Trophoblast cell (in vitro differentiated cells and primary cell): Measurements from ENCODE around the gene GALNS.

ENCODE experiments used
- DNase-seq, 2 donors: peaks; one replicate each; pipeline ENCODE4 v3.0.0-alpha.2; 2016
- H2AFZ ChIP-seq: 2 replicates; pipeline ENCODE4 v1.6.1; 2013; ENCODE audit warnings: low read length, moderate library complexity, mild to moderate bottlenecking; ENCODE audit not compliant: insufficient read depth, poor library complexity
- H2AK5ac ChIP-seq: 2 replicates; pipeline ENCODE4 v1.6.1; 2013; ENCODE audit warnings: mild to moderate bottlenecking, low read length
- H2BK120ac ChIP-seq: 2 replicates; pipeline ENCODE4 v1.6.1; 2013; ENCODE audit warnings: low read length, mild to moderate bottlenecking, moderate library complexity; ENCODE audit not compliant: insufficient read depth, poor library complexity
- H2BK12ac ChIP-seq: 2 replicates; pipeline ENCODE4 v1.6.1; 2013; ENCODE audit warnings: mild to moderate bottlenecking, low read length, moderate library complexity
- H2BK5ac ChIP-seq: 2 replicates; pipeline ENCODE4 v1.6.1; 2013; ENCODE audit warnings: low read length, low read depth, moderate library complexity, mild to moderate bottlenecking; ENCODE audit not compliant: poor library complexity
- H3K14ac ChIP-seq: 2 replicates; pipeline ENCODE4 v1.6.1; 2013; ENCODE audit warnings: mild to moderate bottlenecking, low read length
- H3K18ac ChIP-seq: 2 replicates; pipeline ENCODE4 v1.6.1; 2013; ENCODE audit warnings: mild to moderate bottlenecking, low read length
- H3K23ac ChIP-seq: 2 replicates; pipeline ENCODE4 v1.6.1; 2013; ENCODE audit warnings: low read length
- H3K27ac ChIP-seq: 2 replicates; pipeline ENCODE4 v1.5.1; 2013; ENCODE audit warnings: low read depth, mild to moderate bottlenecking, inconsistent platforms, low read length, moderate library complexity
- H3K27me3 ChIP-seq: 2 replicates; pipeline ENCODE4 v1.6.1; 2013; ENCODE audit warnings: inconsistent platforms, mild to moderate bottlenecking, low read length, moderate library complexity; ENCODE audit not compliant: insufficient read depth
- H3K36me3 ChIP-seq, 2 experiments: 1 replicate in 1 of 2; 2 replicates in 1 of 2; pipeline ENCODE4 v1.6.1; 2013; ENCODE audit warnings: low read length in 2 of 2, mild to moderate bottlenecking in 2 of 2, moderate library complexity in 1 of 2; ENCODE audit not compliant: insufficient read depth in 2 of 2, control insufficient read depth in 1 of 2
- H3K4ac ChIP-seq: 2 replicates; pipeline ENCODE4 v1.6.1; 2013; ENCODE audit warnings: low read depth, mild to moderate bottlenecking, low read length, moderate library complexity
- H3K4me1 ChIP-seq, 2 experiments: 1 replicate in 1 of 2; 2 replicates in 1 of 2; pipeline ENCODE4 v1.6.1; 2013; ENCODE audit warnings: low read length in 2 of 2, mild to moderate bottlenecking in 2 of 2, moderate library complexity in 1 of 2; ENCODE audit not compliant: insufficient read depth in 2 of 2, control insufficient read depth in 1 of 2
- H3K4me2 ChIP-seq: 2 replicates; pipeline ENCODE4 v1.6.1; 2013; ENCODE audit warnings: inconsistent platforms, mild to moderate bottlenecking, low read length, moderate library complexity
- H3K4me3 ChIP-seq: 2 replicates; pipeline ENCODE4 v1.5.1; 2013; ENCODE audit warnings: mild to moderate bottlenecking, low read depth, low read length, inconsistent platforms
- H3K79me1 ChIP-seq: one replicate; pipeline ENCODE4 v1.6.1; 2013; ENCODE audit warnings: low read length
- H3K79me2 ChIP-seq: 2 replicates; pipeline ENCODE4 v1.6.1; 2013; ENCODE audit warnings: low read length, mild to moderate bottlenecking; ENCODE audit not compliant: control insufficient read depth, insufficient read depth, poor library complexity
- H3K9ac ChIP-seq: 2 replicates; pipeline ENCODE4 v1.6.1; 2013; ENCODE audit warnings: mild to moderate bottlenecking, low read length
- H3K9me3 ChIP-seq: 2 replicates; pipeline ENCODE4 v1.6.1; 2013; ENCODE audit warnings: low read depth, mild to moderate bottlenecking, control low read depth, inconsistent platforms, low read length; ENCODE audit not compliant: insufficient read depth
- H4K12ac ChIP-seq: 2 replicates; pipeline ENCODE4 v1.6.1; 2013; ENCODE audit warnings: low read depth, mild to moderate bottlenecking, low read length, moderate library complexity
- H4K8ac ChIP-seq: 2 replicates; pipeline ENCODE4 v1.6.1; 2013; ENCODE audit warnings: low read depth, mild to moderate bottlenecking, low read length, moderate library complexity
- H4K91ac ChIP-seq: one replicate; pipeline ENCODE4 v1.6.1; 2013; ENCODE audit warnings: low read depth, mild to moderate bottlenecking, low read length, moderate library complexity
- WGBS: extraction: QIAGEN DNeasy Blood & Tissue Kit; methylation state at CpG from one replicate; pipeline ENCODE4 v1.1.7; 2013; ENCODE audit warnings: missing lambda C conversion rate; ENCODE audit not compliant: insufficient read length, insufficient coverage; ENCODE audit errors: extremely low coverage; 5-methylcytosine and 5-hydroxymethylcytosine counted together

The GALNS gene

GRCh38 chr16:88835383-88835782 lies 21.4 kb downstream of the GALNS start:
- H2AK5ac ChIP-seq: no peak overlapping the region
- no CpG with 5 or more reads among the region's 11 CpGs for WGBS

GRCh38 chr16:88834670-88835069 lies 22.1 kb downstream of the GALNS start:
- Histone ChIP-seq H2BK5ac (no peak overlapping the region), H3K9me3 (no peaks in the 10 kb centered on the region), H3K4me3 (no peak overlapping the region), H3K36me3 (peaks cover 24 to 25% of the 10 kb centered on the region in 2 experiments), H4K12ac (no peak overlapping the region), H3K79me2 (no peaks in the 10 kb centered on the region), H3K14ac (no peak overlapping the region), H3K18ac (no peak overlapping the region), H4K8ac (no peak overlapping the region), H3K4ac (no peak overlapping the region), H3K9ac (no peak overlapping the region), H4K91ac (no peak overlapping the region), H2BK120ac (no peak overlapping the region), H3K79me1 (no peaks in the 10 kb centered on the region), H3K27me3 (no peaks in the 10 kb centered on the region), H3K27ac (no peak overlapping the region), H3K4me1 (no peaks in the 10 kb centered on the region), H2AK5ac (no peak overlapping the region), H3K4me2 (no peak overlapping the region), H3K23ac (no peak overlapping the region), H2AFZ (no peak overlapping the region), H2BK12ac (no peak overlapping the region)
- no CpG with 5 or more reads among the region's 13 CpGs for WGBS
- DNase-seq: no peak

More at GRCh38 chr16:88835383-88835782, 21.4 kb downstream of the GALNS start:
- no peak overlapping the region for H3K23ac ChIP-seq
- no peak overlapping the region for H2BK120ac ChIP-seq
- no peaks in the 10 kb centered on the region for H3K79me2 ChIP-seq
- no peak overlapping the region for H4K8ac ChIP-seq
- no peak overlapping the region for H3K4me2 ChIP-seq
- H3K4me1 ChIP-seq: no peaks in the 10 kb centered on the region
- H3K4me3 ChIP-seq: no peak overlapping the region
- no peak overlapping the region for H3K14ac ChIP-seq
- no peak overlapping the region for H2AFZ ChIP-seq
- no peaks in the 10 kb centered on the region for H3K27me3 ChIP-seq
- no peak overlapping the region for H3K27ac ChIP-seq
- DNase-seq: peak in 1 of 2 donors; percentile 7
- no peak overlapping the region for H4K12ac ChIP-seq
- H3K4ac ChIP-seq: no peak overlapping the region
- H3K9ac ChIP-seq: no peak overlapping the region
- H4K91ac ChIP-seq: no peak overlapping the region
- H3K9me3 ChIP-seq: no peaks in the 10 kb centered on the region
- no peaks in the 10 kb centered on the region for H3K79me1 ChIP-seq
- H3K18ac ChIP-seq: no peak overlapping the region
- no peak overlapping the region for H2BK12ac ChIP-seq
- H2BK5ac ChIP-seq: no peak overlapping the region
- peaks cover 30 to 32% of the 10 kb centered on the region in 2 experiments for H3K36me3 ChIP-seq

DNA sequence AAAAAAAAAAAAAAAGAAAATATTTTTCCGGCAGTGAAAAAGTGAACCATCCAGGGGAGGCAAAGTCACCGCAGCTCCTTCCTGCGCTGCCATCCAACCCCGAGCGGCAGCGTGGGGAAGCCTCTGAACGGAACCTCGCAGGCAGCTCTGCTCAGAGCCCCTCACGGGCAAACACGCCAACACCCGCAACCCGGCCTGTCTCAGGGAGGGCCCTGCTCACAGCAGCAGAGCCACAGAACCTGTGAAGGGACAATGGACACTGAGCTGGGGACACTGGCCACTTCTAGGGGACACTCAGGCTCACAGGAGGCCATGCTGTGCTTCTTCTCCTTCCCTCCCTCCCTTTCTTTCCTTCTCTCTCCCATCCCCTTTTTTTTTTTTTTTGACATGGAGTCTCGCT lies 23.7 kb downstream of the GALNS start:
- WGBS: no CpG with 5 or more reads among the region's 13 CpGs
- Histone ChIP-seq H2BK5ac (no peak overlapping the region), H4K8ac (no peak overlapping the region), H3K4me2 (no peak overlapping the region), H2BK120ac (no peak overlapping the region), H2AK5ac (no peak overlapping the region), H2AFZ (no peak overlapping the region), H3K36me3 (peaks cover 17 to 21% of the 10 kb centered on the region in 2 experiments), H3K23ac (no peak overlapping the region), H3K4ac (no peak overlapping the region), H3K4me1 (no peaks in the 10 kb centered on the region), H3K27me3 (no peaks in the 10 kb centered on the region), H3K14ac (no peak overlapping the region), H2BK12ac (no peak overlapping the region), H3K9me3 (no peaks in the 10 kb centered on the region), H3K9ac (no peak overlapping the region), H3K79me2 (no peaks in the 10 kb centered on the region), H4K12ac (no peak overlapping the region), H3K4me3 (no peak overlapping the region), H3K18ac (no peak overlapping the region), H3K27ac (no peak overlapping the region), H3K79me1 (no peaks in the 10 kb centered on the region), H4K91ac (no peak overlapping the region)
- DNase-seq: no peak

DNA sequence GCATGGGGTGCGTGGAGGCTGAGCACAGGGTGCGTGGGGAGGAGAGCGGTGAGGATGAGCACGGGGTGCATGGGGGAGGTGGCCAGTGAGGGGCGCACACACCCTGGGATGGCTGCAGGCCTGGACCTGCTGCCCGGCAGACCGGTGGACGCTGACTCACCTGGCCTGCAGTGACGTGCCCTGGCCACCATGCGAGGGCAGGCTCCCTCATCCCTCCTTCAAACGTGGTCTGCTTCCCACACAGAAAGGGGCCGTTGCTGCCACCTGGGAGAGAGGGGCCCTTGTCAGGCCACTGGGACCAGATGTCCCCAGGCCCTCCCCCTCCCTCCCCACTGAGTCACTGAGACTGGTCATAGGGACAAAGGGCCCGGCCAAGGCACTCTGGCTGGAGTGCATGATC lies 24.9 kb downstream of the GALNS start:
- no CpG with 5 or more reads among the region's 13 CpGs for WGBS
- no peak overlapping the region for H3K9ac ChIP-seq
- no peak overlapping the region for H2AFZ ChIP-seq

More for the DNA sequence above, 24.9 kb downstream of the GALNS start:
- Histone ChIP-seq H3K27me3 (no peaks in the 10 kb centered on the region), H3K36me3 (peaks cover 17 to 22% of the 10 kb centered on the region in 2 experiments), H3K4me2 (no peak overlapping the region), H2AK5ac (no peak overlapping the region), H3K27ac (no peak overlapping the region), H3K79me1 (no peaks in the 10 kb centered on the region), H3K4me3 (no peak overlapping the region), H3K79me2 (no peaks in the 10 kb centered on the region), H4K12ac (no peak overlapping the region), H3K23ac (no peak overlapping the region), H3K18ac (no peak overlapping the region), H3K14ac (no peak overlapping the region), H4K91ac (no peak overlapping the region), H2BK12ac (no peak overlapping the region), H2BK120ac (no peak overlapping the region), H3K4ac (no peak overlapping the region), H2BK5ac (no peak overlapping the region), H3K4me1 (no peaks in the 10 kb centered on the region), H4K8ac (no peak overlapping the region), H3K9me3 (no peaks in the 10 kb centered on the region)
- peak in 1 of 2 donors; percentile 24 for DNase-seq
